Measurements from ENCODE around the gene HSPA6.
"Not testable (repeated sequence)": the region's sequence is repeated elsewhere in the genome, so short reads cannot be mapped to it uniquely, and the experiment has no call there.

HSPA6 gene

DNA sequence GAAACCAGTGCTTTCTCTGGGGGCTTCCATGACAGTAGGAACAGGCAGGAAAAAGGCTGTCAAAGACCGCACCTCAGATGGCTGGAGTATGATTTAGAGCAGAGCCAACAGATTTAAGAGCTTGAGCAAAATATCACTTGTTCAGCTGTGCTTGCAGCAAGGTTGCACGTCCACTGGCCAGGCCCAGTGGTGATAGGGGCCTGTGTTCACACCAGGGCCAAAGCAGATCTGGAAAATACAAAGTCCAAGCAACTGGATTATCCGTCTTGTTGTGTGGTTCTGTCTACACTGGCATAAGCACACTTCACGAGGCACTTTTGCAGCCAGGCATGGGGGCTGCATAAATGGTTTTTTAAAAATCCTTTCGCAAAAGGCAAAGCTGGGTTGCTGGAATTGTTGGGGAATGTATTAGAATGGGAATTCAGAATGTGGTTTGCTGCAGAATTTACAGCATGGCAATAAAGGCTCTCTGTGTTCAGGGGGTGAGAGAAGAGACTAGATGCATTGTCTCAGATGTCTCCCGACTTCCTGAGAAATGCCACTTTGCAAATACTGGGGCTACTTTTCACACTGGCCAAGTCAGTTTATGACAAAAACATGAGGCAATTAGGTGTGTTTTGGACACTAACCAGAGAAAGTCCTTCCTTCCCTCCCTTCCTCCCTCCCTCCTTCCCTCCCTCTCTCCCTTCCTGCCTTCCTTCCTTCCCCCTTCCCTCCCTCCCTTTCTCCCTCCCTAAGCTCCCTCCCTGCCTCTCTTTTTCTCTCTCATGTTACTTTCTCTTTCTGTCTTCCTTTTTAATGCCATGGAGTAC, 11.5 kb upstream of the HSPA6 start:
- H3K4me1 ChIP-seq; H3K36me3 ChIP-seq (replicated peaks); H3K4me3 ChIP-seq; DNase-seq (ENCODE audit: low spot score in 2 of 2); H3K27me3 ChIP-seq (ENCODE audit: low read depth); in situ Hi-C loops (cut with MboI; ENCODE audit: low sequenced_read_pairs); H3K9me3 ChIP-seq: not testable (repeated sequence)

DNA sequence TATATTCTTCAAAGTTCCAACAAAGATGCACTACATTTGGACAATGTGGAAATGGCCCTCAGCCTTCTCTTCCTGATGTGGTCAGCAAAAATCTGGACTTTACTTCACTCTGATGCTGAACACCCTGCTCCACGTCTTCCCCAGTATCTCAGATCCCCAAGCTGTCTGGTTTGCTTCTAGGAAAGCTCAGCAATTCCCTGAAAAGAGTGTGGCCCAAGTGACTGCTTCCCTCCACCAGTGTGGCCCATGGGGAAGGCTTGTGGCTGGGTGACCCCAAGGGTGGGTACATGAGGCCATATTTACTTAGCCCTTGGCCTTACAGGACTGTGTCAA, 10.9 kb upstream of the HSPA6 start:
- DNase-seq (ENCODE audit: low spot score in 2 of 2); H3K9me3 ChIP-seq; H3K36me3 ChIP-seq (replicated peaks); in situ Hi-C loops (cut with MboI; ENCODE audit: low sequenced_read_pairs); H3K4me1 ChIP-seq; H3K27me3 ChIP-seq (ENCODE audit: low read depth); H3K4me3 ChIP-seq: not testable (repeated sequence)

DNA sequence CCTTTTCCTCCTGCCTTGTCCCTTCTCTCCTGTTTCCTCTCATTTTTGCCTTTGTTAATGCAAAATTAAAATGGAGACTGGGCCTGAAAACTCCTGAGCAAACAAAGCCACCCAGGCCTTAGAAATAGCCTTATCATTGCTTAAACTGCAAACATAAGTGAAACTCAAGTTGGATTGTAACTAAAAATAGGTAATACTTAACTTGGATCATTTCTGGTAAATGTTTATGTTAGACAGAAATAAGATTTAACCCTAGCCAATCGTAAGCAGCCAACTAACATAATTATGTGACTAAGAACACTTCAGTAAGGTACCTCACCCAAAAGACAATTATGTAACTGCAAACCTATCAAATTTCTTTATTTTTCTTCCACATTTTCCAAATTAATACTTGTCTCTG, 10.4 kb upstream of the HSPA6 start:
- in situ Hi-C loops (cut with MboI; ENCODE audit: low sequenced_read_pairs); H3K4me3 ChIP-seq: not testable (repeated sequence)

GRCh38 chr1:161523041-161523816, 1.1 kb upstream of the HSPA6 start:
- H3K36me3 ChIP-seq (replicated peaks); in situ Hi-C loops (cut with MboI; ENCODE audit: low sequenced_read_pairs); H3K27me3 ChIP-seq (ENCODE audit: low read depth); H3K9me3 ChIP-seq; DNase-seq (ENCODE audit: low spot score in 2 of 2); H3K4me1 ChIP-seq: not testable (repeated sequence)
- H3K4me3 ChIP-seq: peak overlapping the region; percentile 43

More for the DNA sequence above, 10.4 kb upstream of the HSPA6 start:
- H3K27me3 ChIP-seq (ENCODE audit: low read depth); DNase-seq (ENCODE audit: low spot score in 2 of 2); H3K4me1 ChIP-seq; H3K9me3 ChIP-seq; H3K36me3 ChIP-seq (replicated peaks): not testable (repeated sequence)

DNA sequence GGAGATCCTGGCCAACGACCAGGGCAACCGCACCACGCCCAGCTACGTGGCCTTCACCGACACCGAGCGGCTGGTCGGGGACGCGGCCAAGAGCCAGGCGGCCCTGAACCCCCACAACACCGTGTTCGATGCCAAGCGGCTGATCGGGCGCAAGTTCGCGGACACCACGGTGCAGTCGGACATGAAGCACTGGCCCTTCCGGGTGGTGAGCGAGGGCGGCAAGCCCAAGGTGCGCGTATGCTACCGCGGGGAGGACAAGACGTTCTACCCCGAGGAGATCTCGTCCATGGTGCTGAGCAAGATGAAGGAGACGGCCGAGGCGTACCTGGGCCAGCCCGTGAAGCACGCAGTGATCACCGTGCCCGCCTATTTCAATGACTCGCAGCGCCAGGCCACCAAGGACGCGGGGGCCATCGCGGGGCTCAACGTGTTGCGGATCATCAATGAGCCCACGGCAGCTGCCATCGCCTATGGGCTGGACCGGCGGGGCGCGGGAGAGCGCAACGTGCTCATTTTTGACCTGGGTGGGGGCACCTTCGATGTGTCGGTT, 477 bp downstream of the HSPA6 start:
- H3K27me3 ChIP-seq (ENCODE audit: low read depth); H3K4me1 ChIP-seq; H3K4me3 ChIP-seq; DNase-seq (ENCODE audit: low spot score in 2 of 2); H3K36me3 ChIP-seq (replicated peaks); H3K9me3 ChIP-seq; in situ Hi-C loops (cut with MboI; ENCODE audit: low sequenced_read_pairs): not testable (repeated sequence)

GRCh38 chr1:161525321-161525720, 981 bp downstream of the HSPA6 start:
- H3K9me3 ChIP-seq; H3K4me3 ChIP-seq; H3K36me3 ChIP-seq (replicated peaks); in situ Hi-C loops (cut with MboI; ENCODE audit: low sequenced_read_pairs); H3K4me1 ChIP-seq; H3K27me3 ChIP-seq (ENCODE audit: low read depth); DNase-seq (ENCODE audit: low spot score in 2 of 2): not testable (repeated sequence)

- DNase-seq (ENCODE audit: low spot score in 2 of 2); H3K27me3 ChIP-seq (ENCODE audit: low read depth); H3K4me1 ChIP-seq; H3K4me3 ChIP-seq; H3K9me3 ChIP-seq; in situ Hi-C loops (cut with MboI; ENCODE audit: low sequenced_read_pairs); H3K36me3 ChIP-seq (replicated peaks): not testable (repeated sequence)
Observed at GRCh38 chr1:161525918-161526317, 1.6 kb downstream of the HSPA6 start.

DNA sequence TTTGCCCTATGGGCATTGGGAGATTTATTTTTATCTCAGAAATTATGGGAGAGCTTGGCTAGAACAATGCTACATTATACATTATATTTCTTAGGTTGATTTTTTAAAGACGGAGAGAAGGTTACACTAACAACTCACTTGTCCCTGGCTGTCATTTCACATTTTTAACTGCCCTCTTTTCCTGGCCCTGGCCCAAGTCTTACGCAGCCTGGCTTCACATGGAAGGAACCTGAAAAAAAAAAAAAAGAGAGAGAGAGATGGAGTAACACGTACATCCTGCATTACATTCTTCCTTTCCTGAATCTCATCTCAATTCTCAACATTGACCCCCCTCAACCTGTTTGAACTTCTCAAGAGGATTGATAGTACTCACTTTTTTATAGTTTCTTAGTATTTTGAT, 4.2 kb downstream of the HSPA6 start:
- H3K4me3 ChIP-seq; H3K36me3 ChIP-seq (replicated peaks); in situ Hi-C loops (cut with MboI; ENCODE audit: low sequenced_read_pairs); H3K27me3 ChIP-seq (ENCODE audit: low read depth); H3K9me3 ChIP-seq; DNase-seq (ENCODE audit: low spot score in 2 of 2): not testable (repeated sequence)
- H3K4me1 ChIP-seq: peaks cover 14% of the 10 kb centered on the region

- in situ Hi-C loops (cut with MboI; ENCODE audit: low sequenced_read_pairs); H3K9me3 ChIP-seq; H3K27me3 ChIP-seq (ENCODE audit: low read depth); H3K36me3 ChIP-seq (replicated peaks): not testable (repeated sequence)
- H3K4me1 ChIP-seq: peaks cover 14% of the 10 kb centered on the region
- H3K4me3 ChIP-seq: peak overlapping the region; percentile 43
- DNase-seq (ENCODE audit: low spot score in 2 of 2): peak; percentile 9 to 39
Observed at GRCh38 chr1:161529463-161530104, 5.2 kb downstream of the HSPA6 start.

DNA sequence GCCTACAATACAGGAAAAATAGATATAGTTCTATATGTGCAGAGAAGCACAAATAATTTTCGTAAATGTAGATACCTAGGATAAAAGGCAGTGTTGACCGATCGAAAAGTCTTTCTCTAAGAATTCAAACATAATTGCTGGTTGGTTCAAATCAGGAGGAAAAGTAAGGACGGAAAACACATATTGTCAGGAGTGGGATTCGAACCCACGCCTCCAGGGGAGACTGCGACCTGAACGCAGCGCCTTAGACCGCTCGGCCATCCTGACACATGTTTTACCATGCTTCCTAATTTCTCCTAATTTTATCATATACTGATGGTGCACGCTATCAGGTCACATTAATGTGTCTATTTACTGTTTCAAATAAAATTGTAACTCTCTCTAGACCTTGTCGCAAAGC, 5.8 kb downstream of the HSPA6 start:
- in situ Hi-C loops (cut with MboI; ENCODE audit: low sequenced_read_pairs): not testable (repeated sequence)

DNA sequence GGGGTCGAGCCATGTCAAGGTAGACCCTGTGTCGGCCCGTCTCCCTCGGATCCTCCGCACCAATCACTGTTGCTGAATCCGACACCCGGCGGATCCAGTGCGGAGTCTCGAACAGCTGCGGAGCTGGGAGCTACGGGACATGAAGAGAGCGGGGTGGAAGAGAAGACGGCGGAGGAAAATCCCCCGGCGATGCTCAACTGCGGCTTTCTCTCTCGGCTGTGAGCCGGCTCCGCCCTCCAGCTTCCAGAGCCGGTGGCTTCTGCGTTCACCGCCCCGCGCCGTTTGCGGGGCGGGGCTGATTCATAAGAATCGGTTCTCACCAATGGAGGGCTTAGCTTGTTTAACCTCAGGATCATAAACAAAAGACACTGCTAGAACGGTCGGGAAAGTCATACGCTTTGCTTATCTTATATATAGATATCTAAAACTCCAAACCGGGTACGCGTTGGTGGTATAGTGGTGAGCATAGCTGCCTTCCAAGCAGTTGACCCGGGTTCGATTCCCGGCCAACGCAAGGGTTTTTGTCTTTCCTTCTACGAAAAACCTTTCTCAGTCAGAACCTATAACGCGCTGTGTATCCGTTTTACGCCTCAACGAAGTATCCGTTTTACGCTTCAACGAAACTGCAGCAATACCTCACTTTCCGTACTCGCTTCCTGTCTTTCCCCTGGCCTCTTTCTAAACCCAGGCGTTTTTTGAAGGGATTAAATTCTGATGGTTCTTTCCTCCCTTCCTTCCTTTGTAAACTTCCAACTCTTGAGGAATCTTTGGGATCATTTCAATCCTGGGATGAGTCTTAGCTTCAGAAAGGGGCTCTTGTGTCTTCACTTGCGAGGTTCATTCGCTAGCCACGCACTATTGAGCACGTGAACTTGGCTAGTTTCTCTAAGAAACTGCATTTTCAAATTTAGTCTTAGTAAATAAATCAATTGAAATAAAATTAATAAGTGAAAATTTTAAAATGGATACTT, 6.6 kb downstream of the HSPA6 start:
- H3K36me3 ChIP-seq (replicated peaks); in situ Hi-C loops (cut with MboI; ENCODE audit: low sequenced_read_pairs); H3K27me3 ChIP-seq (ENCODE audit: low read depth); H3K9me3 ChIP-seq: not testable (repeated sequence)
- Histone ChIP-seq H3K4me3 (peak overlapping the region; percentile 43), H3K4me1 (peaks cover 14% of the 10 kb centered on the region)
- peak; percentile 84 to 92 for DNase-seq (ENCODE audit: low spot score in 2 of 2)

More for the DNA sequence above, 5.8 kb downstream of the HSPA6 start:
- Histone ChIP-seq H3K4me1 (peaks cover 14% of the 10 kb centered on the region), H3K4me3 (peak overlapping the region; percentile 43)
- H3K27me3 ChIP-seq (ENCODE audit: low read depth); H3K36me3 ChIP-seq (replicated peaks); H3K9me3 ChIP-seq: not testable (repeated sequence)
- peak; percentile 49 to 83 for DNase-seq (ENCODE audit: low spot score in 2 of 2)

DNA sequence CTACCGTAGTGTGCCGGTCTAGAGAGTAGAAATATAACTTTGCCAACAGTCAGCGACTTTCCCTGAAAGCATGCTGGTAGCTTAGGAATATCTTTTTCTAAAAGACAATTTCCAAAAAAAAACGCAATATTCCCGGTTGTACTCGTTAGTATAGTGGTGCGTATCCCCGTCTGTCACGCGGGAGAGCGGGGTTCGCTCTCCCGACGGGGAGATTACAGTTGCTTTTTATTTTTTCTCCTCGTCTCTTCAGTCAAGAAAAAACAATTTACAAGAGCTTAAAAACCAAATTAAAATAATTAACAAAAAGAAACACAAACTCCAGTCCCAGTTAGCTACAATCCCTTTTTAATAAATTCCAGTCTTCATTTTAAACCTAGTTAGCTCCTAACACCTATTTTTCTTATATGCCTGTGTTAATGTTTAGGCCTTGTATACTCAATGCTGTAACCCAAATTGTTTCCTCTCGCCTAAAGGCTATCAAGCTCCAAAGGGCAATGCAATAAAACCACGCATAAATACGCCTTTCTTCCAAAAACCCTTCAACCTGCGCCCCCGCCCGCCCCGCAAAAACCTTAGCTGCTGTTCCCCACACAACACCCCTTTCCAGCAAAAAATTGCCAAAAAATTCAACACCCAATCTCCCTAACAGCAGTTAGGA, 7.8 kb downstream of the HSPA6 start:
- no peak for DNase-seq (ENCODE audit: low spot score in 2 of 2)
- Histone ChIP-seq H3K27me3 (ENCODE audit: low read depth) (no peaks in the 10 kb centered on the region), H3K9me3 (no peaks in the 10 kb centered on the region; the same call in 1 of the 2 replicates), H3K4me1 (peaks cover 14% of the 10 kb centered on the region), H3K4me3 (no peak overlapping the region), H3K36me3 (replicated peaks) (no peaks in the 10 kb centered on the region)
- in situ Hi-C loops (cut with MboI; ENCODE audit: low sequenced_read_pairs): no loop called here
